ENCODE results near the gene SLC22A4.
A peak's percentile ranks its signal among the peaks of the same experiment; 100 is the strongest.

Gene SLC22A4

GRCh38 chr5:132378580-132378979, 84.4 kb downstream of the SLC22A4 start:
- no peak for DNase-seq

- DNase-seq: no peak
Measured at GRCh38 chr5:132380047-132380446, 85.9 kb downstream of the SLC22A4 start.

- DNase-seq: no peak
Measured at GRCh38 chr5:132380741-132381140, 86.5 kb downstream of the SLC22A4 start.

GRCh38 chr5:132381614-132382013, 87.4 kb downstream of the SLC22A4 start:
- no peak for DNase-seq

- no peak for DNase-seq
Measured at GRCh38 chr5:132383261-132383660, 89.1 kb downstream of the SLC22A4 start.

GRCh38 chr5:132383984-132384383, 89.8 kb downstream of the SLC22A4 start:
- DNase-seq: no peak

GRCh38 chr5:132384506-132385050, 90.4 kb downstream of the SLC22A4 start:
- no peak for DNase-seq

- DNase-seq: peak; percentile 76
Measured at GRCh38 chr5:132385326-132386105, 91.3 kb downstream of the SLC22A4 start.

GRCh38 chr5:132386644-132387286, 92.6 kb downstream of the SLC22A4 start:
- DNase-seq: peak; percentile 84

- peak; percentile 53 for DNase-seq
Measured at GRCh38 chr5:132387640-132388117, 93.5 kb downstream of the SLC22A4 start.

GRCh38 chr5:132388244-132389050, 94.3 kb downstream of the SLC22A4 start:
- DNase-seq: no peak

- DNase-seq: no peak
Measured at GRCh38 chr5:132389051-132389331, 94.8 kb downstream of the SLC22A4 start.

- no peak for DNase-seq
Measured at GRCh38 chr5:132389585-132390286, 95.5 kb downstream of the SLC22A4 start.

GRCh38 chr5:132391247-132391646, 97.1 kb downstream of the SLC22A4 start:
- no peak for DNase-seq

- no peak for DNase-seq
Measured at GRCh38 chr5:132391870-132392269, 97.7 kb downstream of the SLC22A4 start.

GRCh38 chr5:132392411-132392810, 98.2 kb downstream of the SLC22A4 start:
- DNase-seq: no peak

GRCh38 chr5:132392978-132393825, 99.0 kb downstream of the SLC22A4 start:
- DNase-seq: no peak

All from CD4-positive, alpha-beta T cell treated with Interleukin-15 for 1 hour (primary cell).